ENCODE data around the gene PWWP2B.
"Not testable (repeated sequence)": the region's sequence is repeated elsewhere in the genome, so short reads cannot be mapped to it uniquely, and the experiment has no call there.

DNA sequence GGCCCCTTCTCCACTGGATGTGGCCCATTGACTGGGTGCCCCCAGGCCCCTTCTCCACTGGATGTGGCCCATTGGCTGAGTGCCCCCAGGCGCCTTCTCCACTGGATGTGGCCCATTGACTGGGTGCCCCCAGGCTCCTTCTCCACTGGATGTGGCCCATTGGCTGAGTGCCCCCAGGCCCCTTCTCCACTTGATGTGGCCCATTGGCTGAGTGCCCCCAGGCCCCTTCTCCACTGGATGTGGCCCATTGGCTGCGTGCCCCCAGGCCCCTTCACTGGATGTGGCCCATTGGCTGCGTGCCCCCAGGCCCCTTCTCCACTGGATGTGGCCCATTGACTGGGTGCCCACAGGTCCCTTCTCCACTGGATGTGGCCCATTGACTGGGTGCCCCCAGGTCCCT is 39.1 kb downstream of the PWWP2B start:
- TF ChIP-seq GABPA (IDR thresholded peaks at IDR 0.05; ENCODE audit: borderline replicate concordance, insufficient read depth, low read length); RAD21 (IDR thresholded peaks at IDR 0.05 in 1 of 2, conservative IDR thresholded peaks at IDR 0.05 in 1 of 2; ENCODE audit: low read depth in 2 of 2, low read length in 2 of 2); POLR2A (IDR thresholded peaks at IDR 0.05; ENCODE audit: control extremely low read depth in 1 of 2, low read depth in 2 of 2, low read length in 2 of 2); GTF2F1 (IDR thresholded peaks at IDR 0.05; ENCODE audit: borderline replicate concordance, low read depth, low read length); RFX5 (IDR thresholded peaks at IDR 0.05; ENCODE audit: borderline replicate concordance, low read depth, low read length); YY1 (IDR thresholded peaks at IDR 0.05; ENCODE audit: low read depth, low read length): not testable (repeated sequence)
- TF ChIP-seq, protein P1, sequence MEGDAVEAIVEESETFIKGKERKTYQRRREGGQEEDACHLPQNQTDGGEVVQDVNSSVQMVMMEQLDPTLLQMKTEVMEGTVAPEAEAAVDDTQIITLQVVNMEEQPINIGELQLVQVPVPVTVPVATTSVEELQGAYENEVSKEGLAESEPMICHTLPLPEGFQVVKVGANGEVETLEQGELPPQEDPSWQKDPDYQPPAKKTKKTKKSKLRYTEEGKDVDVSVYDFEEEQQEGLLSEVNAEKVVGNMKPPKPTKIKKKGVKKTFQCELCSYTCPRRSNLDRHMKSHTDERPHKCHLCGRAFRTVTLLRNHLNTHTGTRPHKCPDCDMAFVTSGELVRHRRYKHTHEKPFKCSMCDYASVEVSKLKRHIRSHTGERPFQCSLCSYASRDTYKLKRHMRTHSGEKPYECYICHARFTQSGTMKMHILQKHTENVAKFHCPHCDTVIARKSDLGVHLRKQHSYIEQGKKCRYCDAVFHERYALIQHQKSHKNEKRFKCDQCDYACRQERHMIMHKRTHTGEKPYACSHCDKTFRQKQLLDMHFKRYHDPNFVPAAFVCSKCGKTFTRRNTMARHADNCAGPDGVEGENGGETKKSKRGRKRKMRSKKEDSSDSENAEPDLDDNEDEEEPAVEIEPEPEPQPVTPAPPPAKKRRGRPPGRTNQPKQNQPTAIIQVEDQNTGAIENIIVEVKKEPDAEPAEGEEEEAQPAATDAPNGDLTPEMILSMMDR (IDR thresholded peaks at IDR 0.05; ENCODE audit: control extremely low read depth in 1 of 3, insufficient read depth in 1 of 3, low read depth in 1 of 3, low read length in 3 of 3), result not testable (repeated sequence)

Measured in H1 (cell line).